Measurements from ENCODE around the gene DPH1.

DNA sequence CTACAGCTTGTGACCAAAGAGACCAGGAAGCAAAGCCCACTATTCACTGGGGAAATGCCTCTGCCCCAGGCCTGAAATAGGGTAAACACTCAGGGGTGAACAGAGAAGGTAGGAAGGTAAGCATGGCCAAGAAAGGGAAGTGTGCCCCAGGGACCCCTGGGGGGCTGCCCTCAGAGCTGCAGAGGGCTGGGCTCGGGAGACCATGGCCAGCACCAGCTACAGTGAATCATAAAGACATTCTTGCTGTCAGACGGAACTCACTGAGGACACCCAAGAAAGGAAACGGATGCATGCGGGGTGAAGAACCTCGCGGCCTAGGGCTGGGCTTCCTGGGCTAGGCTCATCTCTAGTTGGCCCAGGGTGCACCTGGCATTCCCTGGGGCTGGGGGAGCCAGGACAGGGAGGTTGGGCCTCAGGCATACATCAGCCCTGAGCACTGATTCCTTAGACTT lies 34.6 kb downstream of the DPH1 start:
- TF ChIP-seq, protein P1, sequence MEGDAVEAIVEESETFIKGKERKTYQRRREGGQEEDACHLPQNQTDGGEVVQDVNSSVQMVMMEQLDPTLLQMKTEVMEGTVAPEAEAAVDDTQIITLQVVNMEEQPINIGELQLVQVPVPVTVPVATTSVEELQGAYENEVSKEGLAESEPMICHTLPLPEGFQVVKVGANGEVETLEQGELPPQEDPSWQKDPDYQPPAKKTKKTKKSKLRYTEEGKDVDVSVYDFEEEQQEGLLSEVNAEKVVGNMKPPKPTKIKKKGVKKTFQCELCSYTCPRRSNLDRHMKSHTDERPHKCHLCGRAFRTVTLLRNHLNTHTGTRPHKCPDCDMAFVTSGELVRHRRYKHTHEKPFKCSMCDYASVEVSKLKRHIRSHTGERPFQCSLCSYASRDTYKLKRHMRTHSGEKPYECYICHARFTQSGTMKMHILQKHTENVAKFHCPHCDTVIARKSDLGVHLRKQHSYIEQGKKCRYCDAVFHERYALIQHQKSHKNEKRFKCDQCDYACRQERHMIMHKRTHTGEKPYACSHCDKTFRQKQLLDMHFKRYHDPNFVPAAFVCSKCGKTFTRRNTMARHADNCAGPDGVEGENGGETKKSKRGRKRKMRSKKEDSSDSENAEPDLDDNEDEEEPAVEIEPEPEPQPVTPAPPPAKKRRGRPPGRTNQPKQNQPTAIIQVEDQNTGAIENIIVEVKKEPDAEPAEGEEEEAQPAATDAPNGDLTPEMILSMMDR (IDR thresholded peaks at IDR 0.05), result no peak
- TF ChIP-seq POLR2AphosphoS5 (IDR thresholded peaks at IDR 0.05), result no peak
